NCI-H128 (cell line): ENCODE results near the gene ARID1B.

Experiments used
- DNase-seq: peaks from one replicate; lab custom pipeline; 2025; ENCODE audit not compliant: unreplicated experiment; lab: John Stamatoyannopoulos, UW

The ARID1B gene

GRCh38 chr6:156900292-156900691, 123.1 kb downstream of the ARID1B start:
- no peak for DNase-seq

GRCh38 chr6:156901309-156902019, 124.3 kb downstream of the ARID1B start:
- DNase-seq, result no peak

- no peak for DNase-seq
These were observed 125.6 kb downstream of the ARID1B start for GRCh38 chr6:156902782-156903181.

DNA sequence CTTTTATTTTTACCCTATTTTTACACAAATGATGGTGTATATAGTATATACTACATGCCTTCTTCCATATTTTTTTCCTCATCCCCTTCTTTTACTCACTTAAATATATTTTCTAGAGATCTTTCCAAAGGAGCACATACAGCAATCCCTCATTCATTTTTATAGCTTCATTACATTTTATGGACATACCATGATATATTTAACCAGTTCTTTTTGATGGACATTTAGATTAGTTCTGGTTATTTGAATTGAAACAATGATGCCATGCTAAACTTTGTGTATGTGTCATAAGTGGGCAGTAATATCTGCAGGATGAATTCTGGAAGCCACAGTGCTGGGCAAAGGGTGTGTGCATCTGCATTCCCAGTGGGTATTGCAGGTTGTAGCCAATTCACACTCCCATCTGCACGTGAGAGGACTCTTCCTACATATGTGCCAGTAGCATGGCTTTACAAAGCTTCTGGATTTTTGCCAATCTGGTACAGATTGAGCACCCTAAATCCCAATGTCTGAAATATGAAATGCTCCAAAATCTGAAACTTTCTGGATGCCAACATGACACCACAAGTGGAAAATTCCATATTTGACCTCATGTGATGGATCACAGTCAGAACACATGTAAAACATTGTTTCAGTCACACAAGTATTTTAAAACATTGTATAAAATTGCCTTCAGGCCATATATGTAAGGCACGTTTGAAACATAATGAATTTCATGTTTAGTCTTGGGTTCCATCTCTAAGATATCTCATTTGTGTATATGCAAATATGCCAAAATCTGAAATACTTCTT, 127.2 kb downstream of the ARID1B start:
- DNase-seq, result no peak

- no peak for DNase-seq
These were observed 128.6 kb downstream of the ARID1B start for GRCh38 chr6:156905801-156906200.

DNA sequence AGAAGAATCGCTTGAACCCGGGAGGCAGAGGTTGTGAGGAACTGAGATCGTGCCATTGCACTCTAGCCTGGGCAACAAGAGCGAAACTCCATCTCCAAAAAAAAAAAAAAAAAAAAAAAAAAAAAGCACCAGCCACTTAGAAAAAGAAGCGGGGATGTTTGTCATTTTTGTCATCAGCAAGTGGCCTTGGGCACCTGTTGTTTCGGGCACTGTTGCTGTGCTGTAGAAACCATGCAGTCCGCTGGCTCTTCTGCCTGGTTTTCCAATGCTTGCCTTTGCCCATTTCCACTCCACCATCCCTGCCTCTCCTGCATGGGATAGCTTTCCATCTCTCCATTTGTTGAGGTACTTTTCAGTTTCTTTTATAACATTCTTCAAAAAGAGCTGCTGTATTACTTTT, 129.3 kb downstream of the ARID1B start:
- DNase-seq, result no peak

DNA sequence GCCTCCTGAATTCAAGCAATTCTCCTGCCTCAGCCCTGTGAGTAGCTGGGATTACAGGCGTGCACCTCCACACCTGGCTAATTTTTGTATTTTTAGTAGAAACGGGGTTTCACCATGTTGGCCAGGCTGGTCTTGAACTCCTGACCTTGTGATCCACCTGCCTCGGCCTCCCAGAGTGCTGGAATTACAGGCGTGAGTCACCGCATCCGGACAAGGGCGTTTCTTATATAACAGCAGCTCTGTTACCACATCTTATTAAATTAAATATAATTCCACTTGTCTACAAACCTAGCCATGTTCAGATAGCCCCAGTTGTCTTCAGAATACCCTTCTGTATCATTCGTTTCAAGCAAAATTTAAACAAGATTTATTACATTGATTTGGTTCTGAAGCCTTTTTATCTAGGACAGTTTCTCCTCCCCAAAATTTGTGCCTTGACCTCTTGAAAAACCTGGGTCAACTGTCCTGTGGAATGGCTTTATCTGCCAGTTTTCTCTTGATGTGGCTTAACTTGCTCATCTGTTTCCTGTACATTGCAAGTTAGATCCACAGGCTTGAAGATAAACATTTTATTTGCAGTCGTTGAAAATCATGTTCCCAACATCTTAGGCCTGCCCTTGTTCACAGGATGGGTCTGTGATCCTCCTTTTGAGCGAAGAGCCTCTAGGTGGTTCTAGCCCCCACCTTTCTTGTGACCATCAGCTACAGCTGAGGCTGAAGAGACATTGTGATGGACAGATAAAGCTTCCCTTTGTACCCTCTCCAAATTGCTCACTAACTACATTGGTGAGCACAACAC, 132.2 kb downstream of the ARID1B start:
- DNase-seq, result no peak

GRCh38 chr6:156910011-156910334, 132.8 kb downstream of the ARID1B start:
- no peak for DNase-seq

DNA sequence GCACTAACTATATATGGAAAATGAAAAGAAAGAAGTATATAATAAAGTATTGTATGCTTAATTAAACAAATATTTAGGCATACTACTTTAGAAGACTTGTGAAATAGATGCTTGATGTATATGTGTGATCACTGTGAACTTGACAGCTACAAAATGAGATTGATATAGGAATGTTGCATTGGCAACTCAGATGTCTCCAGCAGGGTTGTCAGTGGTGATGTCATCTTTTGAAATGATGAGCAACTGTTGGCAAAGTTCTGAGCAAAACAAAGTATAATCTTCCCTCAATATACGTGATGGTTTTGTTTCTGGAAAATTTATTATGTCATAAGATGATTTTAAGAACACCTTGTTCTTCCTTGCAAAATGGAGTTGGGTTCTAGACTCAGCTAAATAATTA, 133.8 kb downstream of the ARID1B start:
- no peak for DNase-seq

DNA sequence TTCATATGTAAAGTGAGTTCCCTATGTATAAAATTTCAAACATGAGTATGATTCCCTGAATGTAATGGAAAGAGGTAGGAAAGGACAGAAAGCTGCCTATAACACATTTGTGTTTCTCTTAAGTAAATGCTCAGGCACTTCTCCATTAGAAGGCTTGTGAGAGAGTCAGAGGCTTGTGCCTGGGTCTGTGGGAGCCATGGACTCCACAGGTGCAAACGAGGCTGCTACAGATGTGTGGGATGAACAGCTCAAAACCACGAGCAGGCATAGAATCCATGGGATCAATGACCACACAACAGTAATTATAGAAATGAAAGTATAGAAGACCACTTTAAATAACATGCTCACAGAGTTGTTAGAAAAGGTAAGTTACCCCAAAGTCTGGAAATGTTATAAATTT, 134.4 kb downstream of the ARID1B start:
- no peak for DNase-seq

GRCh38 chr6:156912431-156912830, 135.3 kb downstream of the ARID1B start:
- no peak for DNase-seq

GRCh38 chr6:156914181-156914580, 137.0 kb downstream of the ARID1B start:
- DNase-seq, result no peak

DNA sequence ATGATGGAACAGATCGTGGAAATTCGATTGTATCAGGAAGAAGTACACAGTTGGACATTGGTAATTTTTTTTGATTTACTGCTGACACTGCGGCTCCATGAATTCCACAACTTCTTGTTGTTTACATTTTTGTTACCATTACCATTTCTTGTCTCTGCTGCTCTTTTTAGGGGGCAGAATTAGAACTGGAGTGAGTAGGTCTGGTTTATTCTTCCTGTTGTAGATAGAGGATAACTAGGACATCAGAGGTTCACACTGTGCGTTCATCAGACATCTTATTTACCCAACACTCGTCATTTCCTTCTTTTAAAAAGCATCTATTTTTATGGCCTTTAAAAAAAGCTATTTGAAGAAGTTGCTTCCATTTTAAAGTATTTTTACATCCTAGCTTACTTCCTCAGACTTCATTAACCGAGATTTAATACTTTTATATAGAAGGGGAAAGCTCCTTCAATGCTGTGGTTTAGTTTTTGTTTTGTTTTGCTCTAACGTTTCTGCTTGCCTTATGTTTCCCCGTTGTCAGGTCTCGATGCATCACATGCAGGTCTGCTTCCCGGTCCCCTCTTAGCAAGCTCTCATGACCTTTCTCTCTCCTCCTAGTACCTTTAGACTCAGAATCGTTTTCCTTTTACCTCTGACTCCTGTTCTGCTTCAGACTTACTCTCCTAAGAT, 139.1 kb downstream of the ARID1B start:
- DNase-seq, result no peak

DNA sequence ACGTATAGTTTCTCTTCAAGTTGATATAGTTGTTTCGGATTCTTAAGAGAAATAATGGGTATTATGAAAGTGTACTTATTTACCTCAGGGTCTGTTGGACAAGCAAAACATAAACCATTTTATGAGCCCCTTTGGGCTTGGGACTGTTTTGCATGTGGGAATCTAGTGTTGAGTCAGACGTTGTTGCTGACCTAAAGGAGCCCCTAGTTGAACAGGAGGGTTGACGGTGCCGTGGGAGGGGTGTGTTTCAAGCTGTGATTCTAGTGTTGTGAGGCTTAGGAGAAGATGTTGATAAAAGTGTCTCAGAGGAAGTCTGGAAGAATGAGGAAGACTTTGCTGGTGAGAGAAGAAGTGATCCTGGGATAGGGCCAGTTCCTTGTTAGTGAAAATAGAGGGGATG, 140.0 kb downstream of the ARID1B start:
- DNase-seq, result no peak

- DNase-seq, result no peak
These were observed 141.5 kb downstream of the ARID1B start for GRCh38 chr6:156918647-156919046.

- no peak for DNase-seq
These were observed 142.2 kb downstream of the ARID1B start for GRCh38 chr6:156919370-156919769.

GRCh38 chr6:156919814-156920369, 142.7 kb downstream of the ARID1B start:
- DNase-seq, result no peak

- DNase-seq, result no peak
These were observed 147.1 kb downstream of the ARID1B start for GRCh38 chr6:156924246-156924645.

- no peak for DNase-seq
These were observed 147.8 kb downstream of the ARID1B start for GRCh38 chr6:156925026-156925425.

- DNase-seq, result no peak
These were observed 148.8 kb downstream of the ARID1B start for GRCh38 chr6:156925718-156926607.
